Sigmoid colon (tissue), 7 donors: Measurements from ENCODE around the gene MRPS31. TPM values are rescaled to one million over a fixed set of nuclear protein-coding genes. Genes with fewer than 3 reads are reported as not detected.
"Not testable (repeated sequence)": the region's sequence is repeated elsewhere in the genome, so short reads cannot be mapped to it uniquely, and the experiment has no call there.

Experiments used
- DNase-seq: peaks from one replicate; pipeline ENCODE4 v3.0.0-alpha.2; 2019
- H3K27ac ChIP-seq, 4 donors: fragments of 200-600 bp; sonication (generic); one replicate each; pipeline ENCODE4 v1.5.1; 2016 to 2019; ENCODE audit warnings: mild to moderate bottlenecking in 1 of 4
- H3K27me3 ChIP-seq, 3 donors: fragments of 200-600 bp; sonication (generic); one replicate each; pipeline ENCODE4 v1.5.1; 2019; ENCODE audit warnings: mild to moderate bottlenecking in 1 of 3
- H3K36me3 ChIP-seq, 4 donors: fragments of 200-600 bp; sonication (generic); one replicate each; pipeline ENCODE4 v1.5.1; 2016 to 2019
- H3K4me1 ChIP-seq, 4 donors: fragments of 200-600 bp; sonication (generic); one replicate each; pipeline ENCODE4 v1.5.1; 2017 to 2019
- H3K4me3 ChIP-seq, 4 donors: fragments of 200-600 bp; sonication (generic); one replicate each; pipeline ENCODE4 v1.5.1; 2017 to 2019; ENCODE audit warnings: mild to moderate bottlenecking in 2 of 4, moderate library complexity in 1 of 4
- H3K9me3 ChIP-seq, 4 donors: fragments of 200-600 bp in 3 of 4; sonication (generic) in 3 of 4; one replicate each; pipeline versions ENCODE4 v1.5.1 to v1.6.1; 2013 to 2019
- EP300 ChIP-seq, 4 donors: sonication (generic); formaldehyde crosslinking; IDR thresholded peaks; one replicate each; pipeline ENCODE4 v1.6.1; 2017; ENCODE audit warnings: antibody characterized with exemption in 4 of 4
- POLR2A ChIP-seq, 2 donors: fragments of 450-650 bp; IDR thresholded peaks; one replicate each; pipeline ENCODE4 v1.6.1; 2016; ENCODE audit warnings: antibody characterized with exemption in 2 of 2, mild to moderate bottlenecking in 2 of 2, moderate library complexity in 2 of 2
- POLR2AphosphoS5 ChIP-seq, 4 donors: sonication (generic); formaldehyde crosslinking; IDR thresholded peaks; one replicate each; pipeline ENCODE4 v1.6.1; 2017; ENCODE audit warnings: antibody characterized with exemption in 4 of 4
- WGBS, 2 donors: extraction: QIAGEN DNeasy Blood & Tissue Kit; methylation state at CpG; one replicate each; pipeline ENCODE4 v1.1.7; 2013; 5-methylcytosine and 5-hydroxymethylcytosine counted together
- intact Hi-C: fragments of 100-400 bp; cut with DNase I; formaldehyde crosslinking; loops from one replicate; pipeline ENCODE4 v1.15.1; 2023
- polyA plus RNA-seq, 3 donors: library from polyadenylated mRNA; stranded (reverse); fragments of 200-250 nt; gene quantifications; one replicate each; pipeline ENCODE4 v1.2.3, GENCODE V29; 2013
- total RNA-seq, 4 donors: library from RNA; depleted of rRNA; stranded (reverse); fragments of >200 nt; gene quantifications; one replicate each; pipeline ENCODE4 v1.1.0, GENCODE V29; 2016
- TF ChIP-seq, protein P1 (sequence below), 4 experiments: fragments of 450-650 bp in 3 of 4; fragments of 200-600 bp in 1 of 4; IDR thresholded peaks; one replicate each; pipeline ENCODE4 v1.5.1; 2016 to 2019; ENCODE audit warnings: antibody characterized with exemption in 4 of 4, mild to moderate bottlenecking in 3 of 4, moderate library complexity in 2 of 4
- donor health status: healthy with polysubstance abuse.
- donor health status: Bipolar disorder and iron deficiency.
- donor health status: healthy.

The MRPS31 gene
- total and polyA plus RNA-seq, 7 donors: 11.4 to 23.3 (median 19.1) TPM

DNA sequence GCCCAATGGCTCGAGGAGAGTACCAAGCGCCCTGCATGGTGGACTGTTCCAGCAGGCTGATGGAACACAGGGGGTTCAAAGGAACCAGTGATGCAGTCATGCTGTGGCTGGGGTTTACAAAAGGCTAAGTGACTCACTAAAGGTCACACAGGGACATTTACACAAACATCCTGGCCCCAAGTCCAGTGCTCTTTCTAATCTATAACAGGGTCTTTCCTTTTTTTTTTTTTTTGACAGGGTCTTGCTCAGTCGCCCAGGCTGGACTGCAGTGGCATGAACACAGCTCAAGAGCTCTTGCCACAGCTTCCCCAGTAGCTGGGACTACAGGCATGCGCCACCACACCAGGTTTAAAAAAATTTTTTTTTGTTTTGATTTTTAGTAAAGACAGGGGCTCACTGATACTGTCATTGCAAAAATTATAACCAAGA, 15.6 kb upstream of the MRPS31 start:
- Histone ChIP-seq H3K4me3 (no peak overlapping the region), H3K4me1 (peaks cover 0 to 9% (median 7%) of the 10 kb centered on the region in 4 donors), H3K36me3 (no peaks in the 10 kb centered on the region), H3K27me3 (no peaks in the 10 kb centered on the region), H3K9me3 (no peaks in the 10 kb centered on the region), H3K27ac (no peak overlapping the region)
- WGBS, 2 donors: 86 to 90% methylated on average over 4 of the region's 4 CpGs
- DNase-seq: no peak
- TF ChIP-seq, protein P1, sequence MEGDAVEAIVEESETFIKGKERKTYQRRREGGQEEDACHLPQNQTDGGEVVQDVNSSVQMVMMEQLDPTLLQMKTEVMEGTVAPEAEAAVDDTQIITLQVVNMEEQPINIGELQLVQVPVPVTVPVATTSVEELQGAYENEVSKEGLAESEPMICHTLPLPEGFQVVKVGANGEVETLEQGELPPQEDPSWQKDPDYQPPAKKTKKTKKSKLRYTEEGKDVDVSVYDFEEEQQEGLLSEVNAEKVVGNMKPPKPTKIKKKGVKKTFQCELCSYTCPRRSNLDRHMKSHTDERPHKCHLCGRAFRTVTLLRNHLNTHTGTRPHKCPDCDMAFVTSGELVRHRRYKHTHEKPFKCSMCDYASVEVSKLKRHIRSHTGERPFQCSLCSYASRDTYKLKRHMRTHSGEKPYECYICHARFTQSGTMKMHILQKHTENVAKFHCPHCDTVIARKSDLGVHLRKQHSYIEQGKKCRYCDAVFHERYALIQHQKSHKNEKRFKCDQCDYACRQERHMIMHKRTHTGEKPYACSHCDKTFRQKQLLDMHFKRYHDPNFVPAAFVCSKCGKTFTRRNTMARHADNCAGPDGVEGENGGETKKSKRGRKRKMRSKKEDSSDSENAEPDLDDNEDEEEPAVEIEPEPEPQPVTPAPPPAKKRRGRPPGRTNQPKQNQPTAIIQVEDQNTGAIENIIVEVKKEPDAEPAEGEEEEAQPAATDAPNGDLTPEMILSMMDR (IDR thresholded peaks at IDR 0.05): no peak
- TF ChIP-seq POLR2AphosphoS5 (IDR thresholded peaks at IDR 0.05) (no peak), EP300 (IDR thresholded peaks at IDR 0.05) (no peak), POLR2A (IDR thresholded peaks at IDR 0.05) (no peak)
- intact Hi-C loops: no loop called here

DNA sequence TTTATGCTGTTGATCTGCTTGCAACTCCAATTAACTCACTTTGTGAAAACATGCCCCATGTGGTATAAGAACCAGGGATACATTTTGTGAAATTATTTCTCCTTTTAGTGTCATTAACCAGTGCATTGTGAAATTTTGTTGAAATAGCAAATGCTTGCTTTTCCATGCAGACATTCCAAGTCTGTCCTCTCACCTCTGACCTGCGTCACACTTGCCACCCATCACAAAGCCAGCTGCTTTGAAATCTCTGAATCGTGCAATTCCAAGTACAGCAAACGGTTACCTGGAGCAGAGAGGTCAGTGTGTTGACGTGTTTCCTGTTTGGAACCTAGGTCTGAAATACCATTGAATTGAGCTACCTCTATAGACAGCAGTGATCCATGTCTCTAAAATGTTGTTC, 13.6 kb upstream of the MRPS31 start:
- Histone ChIP-seq H3K4me3 (no peak overlapping the region), H3K9me3 (no peaks in the 10 kb centered on the region), H3K27ac (no peak overlapping the region), H3K27me3 (no peaks in the 10 kb centered on the region), H3K4me1 (peaks cover 0 to 3% (median 0%) of the 10 kb centered on the region in 4 donors), H3K36me3 (no peaks in the 10 kb centered on the region)
- 89 to 93% methylated on average over 4 of the region's 4 CpGs for WGBS, 2 donors
- intact Hi-C loops: no loop called here
- DNase-seq: no peak
- TF ChIP-seq, protein P1 (IDR thresholded peaks at IDR 0.05): no peak
- TF ChIP-seq POLR2AphosphoS5 (IDR thresholded peaks at IDR 0.05) (no peak), EP300 (IDR thresholded peaks at IDR 0.05) (no peak), POLR2A (IDR thresholded peaks at IDR 0.05) (no peak)

DNA sequence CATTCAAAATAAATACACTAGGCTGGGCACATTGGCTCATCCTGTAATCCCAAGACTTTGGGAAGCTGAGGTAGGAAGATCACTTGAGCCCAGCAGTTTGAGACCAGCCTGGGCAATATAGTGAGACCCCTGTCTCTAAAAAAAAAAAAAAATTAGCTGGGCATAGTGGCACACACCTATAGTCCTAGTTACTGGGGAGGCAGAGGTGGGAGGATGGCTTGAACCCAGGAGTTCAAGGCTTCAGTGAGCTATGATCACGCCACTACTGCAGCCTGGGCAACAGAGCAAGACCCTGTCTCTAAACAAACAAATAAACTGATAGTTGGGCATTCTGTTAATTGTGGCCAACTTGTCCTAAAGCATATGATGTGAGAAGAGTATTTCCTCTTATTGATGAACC, 12.0 kb upstream of the MRPS31 start:
- DNase-seq, H3K36me3 ChIP-seq, H3K4me1 ChIP-seq, H3K9me3 ChIP-seq, H3K27ac ChIP-seq, intact Hi-C loops, H3K27me3 ChIP-seq, H3K4me3 ChIP-seq: not testable (repeated sequence)
- WGBS, 2 donors: 90 to 97% methylated on average over 1 of the region's 1 CpG

DNA sequence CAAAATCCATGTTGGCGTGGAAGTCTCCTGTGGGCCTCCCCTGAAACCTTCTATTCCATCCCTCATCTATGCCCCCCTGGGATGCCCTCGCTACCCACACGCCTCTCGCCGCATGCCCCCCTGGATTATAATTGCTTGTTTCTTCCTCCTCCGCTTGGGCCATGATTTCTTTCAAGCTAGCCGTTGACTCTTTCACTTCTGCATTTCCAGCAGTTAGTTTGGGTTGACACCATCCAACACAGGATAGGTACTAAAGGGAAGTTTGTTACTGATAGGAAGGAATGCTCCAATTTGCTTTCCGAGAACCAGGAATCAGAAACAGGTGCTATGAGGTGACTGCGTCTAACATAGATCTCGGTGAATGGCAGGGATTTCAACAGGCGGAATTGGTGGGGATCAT, 10.7 kb upstream of the MRPS31 start:
- no peaks in the 10 kb centered on the region for H3K9me3 ChIP-seq
- no peak for DNase-seq

DNA sequence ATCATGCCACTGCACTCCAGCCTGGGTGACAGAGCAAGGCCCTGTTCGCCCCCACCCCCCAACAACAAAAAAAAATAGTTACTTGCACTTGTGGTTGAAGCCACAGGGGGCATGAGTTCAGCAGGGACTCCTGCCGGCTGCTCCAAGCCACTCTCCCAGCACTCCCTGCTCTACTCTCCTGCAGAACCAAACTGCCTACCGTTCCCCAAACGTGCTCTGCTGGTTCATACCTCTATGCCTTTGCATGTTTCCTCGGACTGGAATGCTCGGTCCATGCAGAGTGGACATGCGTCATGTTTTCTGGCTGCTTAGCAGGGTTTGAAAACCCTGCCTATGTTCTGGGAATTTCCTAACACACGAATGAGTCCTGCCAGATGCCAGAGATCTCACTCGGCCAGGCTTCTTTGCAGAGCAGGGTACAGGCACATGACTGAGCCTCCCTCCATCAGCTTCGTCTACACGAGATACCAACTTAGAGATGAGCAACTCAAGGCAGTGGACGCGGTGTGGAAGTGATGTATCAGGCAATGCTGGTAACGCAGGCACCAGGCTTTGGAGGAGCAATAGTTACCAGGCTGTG, 9.9 kb upstream of the MRPS31 start:
- intact Hi-C loops: no loop called here
- no peak for DNase-seq
- no peak overlapping the region for H3K27ac ChIP-seq

More for the DNA sequence above, 10.7 kb upstream of the MRPS31 start:
- WGBS, 2 donors: 84 to 92% methylated on average over 11 of the region's 11 CpGs
- H3K4me3 ChIP-seq: no peak overlapping the region
- TF ChIP-seq POLR2A (IDR thresholded peaks at IDR 0.05) (no peak), EP300 (IDR thresholded peaks at IDR 0.05) (no peak), POLR2AphosphoS5 (IDR thresholded peaks at IDR 0.05) (no peak)
- TF ChIP-seq, protein P1 (IDR thresholded peaks at IDR 0.05): no peak
- no peaks in the 10 kb centered on the region for H3K27me3 ChIP-seq
- H3K27ac ChIP-seq: no peak overlapping the region
- intact Hi-C loops: no loop called here
- no peaks in the 10 kb centered on the region for H3K36me3 ChIP-seq
- H3K4me1 ChIP-seq: peaks cover 0 to 8% (median 0%) of the 10 kb centered on the region in 4 donors

More for the DNA sequence above, 9.9 kb upstream of the MRPS31 start:
- H3K9me3 ChIP-seq: no peaks in the 10 kb centered on the region
- no peaks in the 10 kb centered on the region for H3K36me3 ChIP-seq
- TF ChIP-seq, protein P1 (IDR thresholded peaks at IDR 0.05): no peak
- no peak for TF ChIP-seq POLR2A (IDR thresholded peaks at IDR 0.05)
- 82 to 85% methylated on average over 14 of the region's 14 CpGs for WGBS, 2 donors
- peaks cover 0 to 9% (median 0%) of the 10 kb centered on the region in 4 donors for H3K4me1 ChIP-seq
- H3K4me3 ChIP-seq: no peak overlapping the region
- no peaks in the 10 kb centered on the region for H3K27me3 ChIP-seq
